Liver (tissue), 9 donors: ENCODE measurements around the gene GPS2. TPM values are rescaled to one million over a fixed set of nuclear protein-coding genes. Genes with fewer than 3 reads are reported as not detected.

ENCODE experiments used
- DNase-seq: peaks from one replicate; pipeline ENCODE4 v3.0.0-alpha.2; 2017; ENCODE audit warnings: low spot score
- H3K27ac ChIP-seq, 2 donors: one replicate each; pipeline ENCODE4 v1.7.0; 2013; ENCODE audit warnings: inconsistent platforms in 2 of 2, low read length in 2 of 2, control low read depth in 1 of 2, low read depth in 1 of 2, mild to moderate bottlenecking in 1 of 2
- H3K27me3 ChIP-seq, 4 donors: one replicate each; pipeline versions ENCODE4 v1.6.1 to v1.7.0; 2013; ENCODE audit warnings: low read length in 3 of 4, inconsistent platforms in 1 of 4, mild to moderate bottlenecking in 1 of 4, moderate library complexity in 1 of 4; ENCODE audit not compliant: control insufficient read depth in 4 of 4, insufficient read depth in 4 of 4
- H3K36me3 ChIP-seq, 4 donors: one replicate each; pipeline versions ENCODE4 v1.6.1 to v1.7.0; 2013; ENCODE audit warnings: low read length in 3 of 4, mild to moderate bottlenecking in 3 of 4, low read depth in 1 of 4, moderate library complexity in 1 of 4; ENCODE audit not compliant: control insufficient read depth in 4 of 4, insufficient read depth in 3 of 4
- H3K4me1 ChIP-seq, 4 donors: one replicate each; pipeline versions ENCODE4 v1.6.1 to v1.7.0; 2013; ENCODE audit warnings: low read length in 3 of 4, mild to moderate bottlenecking in 3 of 4, moderate library complexity in 1 of 4; ENCODE audit not compliant: control insufficient read depth in 4 of 4, insufficient read depth in 4 of 4
- H3K4me3 ChIP-seq, 3 donors: one replicate each; pipeline versions ENCODE4 v1.6.1 to v1.7.0; 2013; ENCODE audit warnings: low read length in 3 of 3, control low read depth in 1 of 3, low read depth in 1 of 3, mild to moderate bottlenecking in 1 of 3
- H3K9ac ChIP-seq, 2 donors: one replicate each; pipeline ENCODE4 v1.7.0; 2013; ENCODE audit warnings: low read length in 2 of 2, mild to moderate bottlenecking in 2 of 2, moderate library complexity in 2 of 2, control low read depth in 1 of 2, low read depth in 1 of 2
- H3K9me3 ChIP-seq, 4 donors: one replicate each; pipeline versions ENCODE4 v1.6.1 to v1.7.0; 2013; ENCODE audit warnings: low read length in 3 of 4; ENCODE audit not compliant: control insufficient read depth in 4 of 4
- ATF3 ChIP-seq: IDR thresholded peaks from 2 replicates; pipeline ENCODE4 v1.6.1; 2016; ENCODE audit warnings: antibody characterized with exemption
- FOXA1 ChIP-seq: IDR thresholded peaks from 2 replicates; pipeline ENCODE4 v1.6.1; 2016; ENCODE audit warnings: antibody characterized with exemption
- FOXA2 ChIP-seq: IDR thresholded peaks from 2 replicates; pipeline ENCODE4 v1.6.1; 2016; ENCODE audit warnings: antibody characterized with exemption
- GABPA ChIP-seq, 2 donors: IDR thresholded peaks in 1 of 2; conservative IDR thresholded peaks in 1 of 2; 2 replicates each; pipeline ENCODE4 v1.6.1; 2016; ENCODE audit warnings: antibody characterized with exemption in 2 of 2, mild to moderate bottlenecking in 1 of 2, moderate library complexity in 1 of 2
- HNF4A ChIP-seq, 2 donors: conservative IDR thresholded peaks; 2 replicates each; pipeline ENCODE4 v1.6.1; 2016; ENCODE audit warnings: antibody characterized with exemption in 2 of 2, mild to moderate bottlenecking in 2 of 2
- HNF4G ChIP-seq: IDR thresholded peaks from 2 replicates; pipeline ENCODE4 v1.6.1; 2016; ENCODE audit warnings: antibody characterized with exemption
- JUND ChIP-seq, 2 donors: IDR thresholded peaks; 2 replicates each; pipeline ENCODE4 v1.6.1; 2016; ENCODE audit warnings: antibody characterized with exemption in 2 of 2
- NR2F2 ChIP-seq: IDR thresholded peaks from 2 replicates; pipeline ENCODE4 v1.6.1; 2016; ENCODE audit warnings: antibody characterized with exemption
- RAD21 ChIP-seq, 2 donors: IDR thresholded peaks; 2 replicates each; pipeline ENCODE4 v1.6.1; 2016; ENCODE audit warnings: antibody characterized with exemption in 2 of 2, mild to moderate bottlenecking in 2 of 2
- RXRA ChIP-seq, 2 donors: IDR thresholded peaks; 2 replicates each; pipeline ENCODE4 v1.6.1; 2017 to 2018; ENCODE audit warnings: antibody characterized with exemption in 2 of 2, mild to moderate bottlenecking in 1 of 2
- YY1 ChIP-seq: IDR thresholded peaks from 2 replicates; pipeline ENCODE4 v1.6.1; 2016; ENCODE audit warnings: antibody characterized with exemption, mild to moderate bottlenecking
- ZBTB33 ChIP-seq: IDR thresholded peaks from 2 replicates; pipeline ENCODE4 v1.6.1; 2016; ENCODE audit warnings: antibody characterized with exemption
- WGBS: extraction: QIAGEN DNeasy Blood & Tissue Kit; methylation state at CpG from one replicate; pipeline ENCODE4 v1.1.7; 2013; 5-methylcytosine and 5-hydroxymethylcytosine counted together
- polyA plus RNA-seq, 2 donors: library from polyadenylated mRNA; stranded (reverse) in 1 of 2; unstranded in 1 of 2; fragments of 200-250 nt in 1 of 2; fragments of >200 nt in 1 of 2; fragmentation: Nextera tagmentation in 1 of 2; extraction: Ambion mirVana in 1 of 2; gene quantifications; one replicate each; pipeline versions ENCODE4 v1.2.1 to v1.2.3, GENCODE V29; 2013 to 2015
- total RNA-seq, 2 donors: library from RNA; depleted of rRNA; stranded (reverse); fragments of >200 nt; gene quantifications; one replicate each; pipeline ENCODE4 v1.2.3, GENCODE V29; 2014
- TF ChIP-seq, protein P1 (sequence below): IDR thresholded peaks from 2 replicates; pipeline ENCODE4 v1.6.1; 2016; ENCODE audit warnings: antibody characterized with exemption, mild to moderate bottlenecking
- TF ChIP-seq, protein P2 (sequence below): fragments of 150-350 bp; IDR thresholded peaks from 2 replicates; pipeline ENCODE4 v1.5.1; 2017; ENCODE audit warnings: improper control_type of control experiment, low read depth, low read length; ENCODE audit not compliant: missing input control
- TF ChIP-seq, protein P3 (sequence below): IDR thresholded peaks from 2 replicates; pipeline ENCODE4 v1.6.1; 2016; ENCODE audit warnings: antibody characterized with exemption
- donor health status: healthy.
- donor health status: healthy.
- donor health status: healthy.
- donor health status: healthy.
- donor health status: healthy.

The GPS2 gene
- total and polyA plus RNA-seq, 4 donors = 20.8 to 43.1 (median 22.8) TPM

- TF ChIP-seq, protein P1, sequence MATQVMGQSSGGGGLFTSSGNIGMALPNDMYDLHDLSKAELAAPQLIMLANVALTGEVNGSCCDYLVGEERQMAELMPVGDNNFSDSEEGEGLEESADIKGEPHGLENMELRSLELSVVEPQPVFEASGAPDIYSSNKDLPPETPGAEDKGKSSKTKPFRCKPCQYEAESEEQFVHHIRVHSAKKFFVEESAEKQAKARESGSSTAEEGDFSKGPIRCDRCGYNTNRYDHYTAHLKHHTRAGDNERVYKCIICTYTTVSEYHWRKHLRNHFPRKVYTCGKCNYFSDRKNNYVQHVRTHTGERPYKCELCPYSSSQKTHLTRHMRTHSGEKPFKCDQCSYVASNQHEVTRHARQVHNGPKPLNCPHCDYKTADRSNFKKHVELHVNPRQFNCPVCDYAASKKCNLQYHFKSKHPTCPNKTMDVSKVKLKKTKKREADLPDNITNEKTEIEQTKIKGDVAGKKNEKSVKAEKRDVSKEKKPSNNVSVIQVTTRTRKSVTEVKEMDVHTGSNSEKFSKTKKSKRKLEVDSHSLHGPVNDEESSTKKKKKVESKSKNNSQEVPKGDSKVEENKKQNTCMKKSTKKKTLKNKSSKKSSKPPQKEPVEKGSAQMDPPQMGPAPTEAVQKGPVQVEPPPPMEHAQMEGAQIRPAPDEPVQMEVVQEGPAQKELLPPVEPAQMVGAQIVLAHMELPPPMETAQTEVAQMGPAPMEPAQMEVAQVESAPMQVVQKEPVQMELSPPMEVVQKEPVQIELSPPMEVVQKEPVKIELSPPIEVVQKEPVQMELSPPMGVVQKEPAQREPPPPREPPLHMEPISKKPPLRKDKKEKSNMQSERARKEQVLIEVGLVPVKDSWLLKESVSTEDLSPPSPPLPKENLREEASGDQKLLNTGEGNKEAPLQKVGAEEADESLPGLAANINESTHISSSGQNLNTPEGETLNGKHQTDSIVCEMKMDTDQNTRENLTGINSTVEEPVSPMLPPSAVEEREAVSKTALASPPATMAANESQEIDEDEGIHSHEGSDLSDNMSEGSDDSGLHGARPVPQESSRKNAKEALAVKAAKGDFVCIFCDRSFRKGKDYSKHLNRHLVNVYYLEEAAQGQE = no peak
- no peak for TF ChIP-seq JUND (IDR thresholded peaks at IDR 0.05)
These were observed 17.0 kb upstream of the GPS2 start (continued) for GRCh38 chr17:7332111-7332510.

DNA sequence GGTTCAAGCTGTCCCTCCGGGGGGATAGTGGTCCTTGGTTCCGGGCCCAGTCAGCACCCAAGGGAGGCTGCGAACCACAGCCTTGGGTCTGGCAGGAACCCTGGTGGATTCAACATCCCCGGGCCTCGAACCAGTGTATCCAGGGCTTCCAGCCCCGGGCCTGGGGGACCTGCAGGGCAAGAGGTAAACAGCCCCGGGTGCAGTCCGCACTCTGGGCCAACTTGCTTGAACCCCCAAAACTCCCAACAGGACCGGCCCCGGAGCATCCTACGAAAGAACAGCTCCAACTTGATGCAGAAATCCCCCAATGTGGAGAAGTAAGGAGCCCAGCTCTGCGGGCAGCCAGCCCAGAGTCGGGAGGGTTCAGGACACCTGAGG lies 15.5 kb upstream of the GPS2 start:
- no peak for TF ChIP-seq HNF4G
- TF ChIP-seq, protein P2, sequence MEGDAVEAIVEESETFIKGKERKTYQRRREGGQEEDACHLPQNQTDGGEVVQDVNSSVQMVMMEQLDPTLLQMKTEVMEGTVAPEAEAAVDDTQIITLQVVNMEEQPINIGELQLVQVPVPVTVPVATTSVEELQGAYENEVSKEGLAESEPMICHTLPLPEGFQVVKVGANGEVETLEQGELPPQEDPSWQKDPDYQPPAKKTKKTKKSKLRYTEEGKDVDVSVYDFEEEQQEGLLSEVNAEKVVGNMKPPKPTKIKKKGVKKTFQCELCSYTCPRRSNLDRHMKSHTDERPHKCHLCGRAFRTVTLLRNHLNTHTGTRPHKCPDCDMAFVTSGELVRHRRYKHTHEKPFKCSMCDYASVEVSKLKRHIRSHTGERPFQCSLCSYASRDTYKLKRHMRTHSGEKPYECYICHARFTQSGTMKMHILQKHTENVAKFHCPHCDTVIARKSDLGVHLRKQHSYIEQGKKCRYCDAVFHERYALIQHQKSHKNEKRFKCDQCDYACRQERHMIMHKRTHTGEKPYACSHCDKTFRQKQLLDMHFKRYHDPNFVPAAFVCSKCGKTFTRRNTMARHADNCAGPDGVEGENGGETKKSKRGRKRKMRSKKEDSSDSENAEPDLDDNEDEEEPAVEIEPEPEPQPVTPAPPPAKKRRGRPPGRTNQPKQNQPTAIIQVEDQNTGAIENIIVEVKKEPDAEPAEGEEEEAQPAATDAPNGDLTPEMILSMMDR = no peak
- TF ChIP-seq RAD21 (IDR thresholded peaks at IDR 0.05) = no peak
- TF ChIP-seq YY1 = no peak
- TF ChIP-seq ATF3 = no peak
- TF ChIP-seq GABPA (IDR thresholded peaks at IDR 0.05 in 1 of 2, conservative IDR thresholded peaks at IDR 0.05 in 1 of 2) = no peak
- no peak for TF ChIP-seq NR2F2
- TF ChIP-seq FOXA2 = no peak
- TF ChIP-seq RXRA (IDR thresholded peaks at IDR 0.05) = no peak
- TF ChIP-seq JUND (IDR thresholded peaks at IDR 0.05) = no peak
- no peak for TF ChIP-seq HNF4A (conservative IDR thresholded peaks at IDR 0.05)
- no peak for TF ChIP-seq FOXA1
- no peak for TF ChIP-seq ZBTB33
- TF ChIP-seq, protein P3, sequence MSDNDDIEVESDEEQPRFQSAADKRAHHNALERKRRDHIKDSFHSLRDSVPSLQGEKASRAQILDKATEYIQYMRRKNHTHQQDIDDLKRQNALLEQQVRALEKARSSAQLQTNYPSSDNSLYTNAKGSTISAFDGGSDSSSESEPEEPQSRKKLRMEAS = no peak
- TF ChIP-seq, protein P1 = no peak
- no peak for DNase-seq
- H3K36me3 ChIP-seq = peaks cover 0 to 9% (median 3%) of the 10 kb centered on the region in 4 donors
- H3K4me3 ChIP-seq = peak overlapping the region in 2 of 3 donors; percentile 15 to 84
- H3K27me3 ChIP-seq = no peaks in the 10 kb centered on the region
- WGBS = 75% methylated on average over 13 of the region's 13 CpGs
- H3K4me1 ChIP-seq = peaks cover 8 to 22% (median 15%) of the 10 kb centered on the region in 4 donors
- no peaks in the 10 kb centered on the region for H3K9me3 ChIP-seq
- H3K9ac ChIP-seq = no peak overlapping the region
- H3K27ac ChIP-seq = peak overlapping the region; percentile 65 to 82
